OCI-LY7 (cell line): ENCODE measurements around the gene C4orf50. TPM values are rescaled to one million over a fixed set of nuclear protein-coding genes. Genes with fewer than 3 reads are reported as not detected.

Source experiments
- BruUV-seq: library from RNA; stranded (reverse); fragments of 400-500 nt; replicated peaks from 2 replicates; lab custom pipeline; 2021; lab: Mats Ljungman, UMichigan
- CTCF ChIA-PET: fragments of 300-600 bp; sonication (Branson Sonifier 250); formaldehyde crosslinking; loops from one replicate; lab custom pipeline; 2022; ENCODE audit warnings: antibody characterized with exemption; ENCODE audit not compliant: unreplicated experiment; lab: Charles Lee
- POLR2A ChIA-PET: fragments of 300-600 bp; sonication (Branson Sonifier 250); formaldehyde crosslinking; loops from one replicate; lab custom pipeline; 2022; ENCODE audit warnings: antibody characterized with exemption; lab: Charles Lee
- DNase-seq: peaks from one replicate; pipeline ENCODE4 v3.0.0-alpha.2; 2015; ENCODE audit warnings: low spot score
- H2AFZ ChIP-seq: fragments of 200-600 bp; sonication (generic), shearing (Covaris generic); 2 replicates; pipeline ENCODE4 v1.6.1; 2014; ENCODE audit warnings: mild to moderate bottlenecking, antibody characterized with exemption, low read length, moderate library complexity
- H3K27ac ChIP-seq: fragments of 200-600 bp; sonication (generic); 2 replicates; pipeline ENCODE4 v1.5.1; 2014; ENCODE audit warnings: mixed run types, low read depth, mild to moderate bottlenecking, moderate library complexity, low read length, inconsistent platforms; ENCODE audit not compliant: poor library complexity, severe bottlenecking
- H3K36me3 ChIP-seq: fragments of 200-600 bp; sonication (generic); 2 replicates; pipeline ENCODE4 v1.6.1; 2014; ENCODE audit warnings: mild to moderate bottlenecking, antibody characterized with exemption, low read length, moderate library complexity, mixed read lengths; ENCODE audit not compliant: insufficient read depth
- H3K4me1 ChIP-seq: fragments of 200-600 bp; sonication (generic); 2 replicates; pipeline ENCODE4 v1.5.1; 2014; ENCODE audit warnings: mild to moderate bottlenecking, low read length; ENCODE audit not compliant: insufficient read depth, poor library complexity, severe bottlenecking
- H3K4me2 ChIP-seq: fragments of 200-600 bp; sonication (generic); 2 replicates; pipeline ENCODE4 v1.6.1; 2014; ENCODE audit warnings: mild to moderate bottlenecking, low read length
- H3K4me3 ChIP-seq: fragments of 200-600 bp; sonication (generic); 2 replicates; pipeline ENCODE4 v1.5.1; 2014; ENCODE audit warnings: mild to moderate bottlenecking, low read depth, low read length; ENCODE audit not compliant: poor library complexity, severe bottlenecking
- H3K79me2 ChIP-seq: fragments of 200-600 bp; sonication (generic); 2 replicates; pipeline ENCODE4 v1.6.1; 2016; ENCODE audit warnings: low read depth, mild to moderate bottlenecking, low read length, moderate library complexity, mixed read lengths; ENCODE audit not compliant: insufficient read depth
- H3K9me2 ChIP-seq: fragments of 200-600 bp; sonication (generic); 2 replicates; pipeline ENCODE4 v1.6.1; 2016; ENCODE audit warnings: mild to moderate bottlenecking, low read length, mixed read lengths; ENCODE audit not compliant: insufficient read depth
- H3K9me3 ChIP-seq: fragments of 200-600 bp; sonication (generic); 2 replicates; pipeline ENCODE4 v1.6.1; 2014; ENCODE audit warnings: mild to moderate bottlenecking, mixed run types, low read length, mixed read lengths
- H4K20me1 ChIP-seq: fragments of 200-600 bp; sonication (generic); 2 replicates; pipeline ENCODE4 v1.6.1; 2014; ENCODE audit warnings: mild to moderate bottlenecking, antibody characterized with exemption, low read length, moderate library complexity, mixed read lengths; ENCODE audit not compliant: insufficient read depth
- EZH2phosphoT487 ChIP-seq: fragments of 200-600 bp; sonication (generic); IDR thresholded peaks from 2 replicates; pipeline ENCODE4 v1.6.1; 2018; ENCODE audit warnings: low read depth, borderline replicate concordance, mild to moderate bottlenecking, mixed run types, antibody characterized with exemption, low read length, moderate library complexity, mixed read lengths
- intact Hi-C: fragments of 100-400 bp; cut with micrococcal nuclease; formaldehyde crosslinking; loops from one replicate; pipeline ENCODE4 v1.10.0; 2022; ENCODE audit not compliant: unreplicated experiment
- total RNA-seq, 2 experiments: library from RNA; depleted of rRNA in 1 of 2; stranded (reverse); fragments of >200 nt in 1 of 2; shearing (Covaris generic) in 1 of 2; gene quantifications; 2 replicates each; pipeline ENCODE4 v1.2.3, GENCODE V29; 2014 to 2022
- TF ChIP-seq, protein P1 (sequence below): fragments of 200-600 bp; sonication (generic); conservative IDR thresholded peaks from 2 replicates; pipeline ENCODE4 v1.5.1; 2014; ENCODE audit warnings: mild to moderate bottlenecking, antibody characterized with exemption, low read length, moderate library complexity, mixed read lengths

Gene C4orf50
- total RNA-seq, 2 experiments from 2014 or later, result 0.06 TPM; not detected in 1

- Histone ChIP-seq H2AFZ (no peak overlapping the region), H3K9me3 (peaks cover 5% of the 10 kb centered on the region; the same call in 1 of the 2 replicates), H3K27ac (no peak overlapping the region), H3K4me3 (no peak overlapping the region), H3K4me2 (no peak overlapping the region), H3K36me3 (no peaks in the 10 kb centered on the region), H4K20me1 (no peaks in the 10 kb centered on the region), H3K9me2 (no peaks in the 10 kb centered on the region), H3K79me2 (no peaks in the 10 kb centered on the region), H3K4me1 (peaks cover 7% of the 10 kb centered on the region)
- CTCF ChIA-PET, result interaction anchor here (0.5 to 0.9 kb wide), 2 partner anchors 74 to 85 kb away, joined by 3 read pairs; no protein-coding TSS in a partner anchor
- POLR2A ChIA-PET, result interaction anchor here (1.2 kb wide), 1 partner anchor 17 kb away, joined by 3 read pairs; no protein-coding TSS in a partner anchor
- DNase-seq, result no peak
- TF ChIP-seq EZH2phosphoT487, result no peak
- TF ChIP-seq, protein P1, sequence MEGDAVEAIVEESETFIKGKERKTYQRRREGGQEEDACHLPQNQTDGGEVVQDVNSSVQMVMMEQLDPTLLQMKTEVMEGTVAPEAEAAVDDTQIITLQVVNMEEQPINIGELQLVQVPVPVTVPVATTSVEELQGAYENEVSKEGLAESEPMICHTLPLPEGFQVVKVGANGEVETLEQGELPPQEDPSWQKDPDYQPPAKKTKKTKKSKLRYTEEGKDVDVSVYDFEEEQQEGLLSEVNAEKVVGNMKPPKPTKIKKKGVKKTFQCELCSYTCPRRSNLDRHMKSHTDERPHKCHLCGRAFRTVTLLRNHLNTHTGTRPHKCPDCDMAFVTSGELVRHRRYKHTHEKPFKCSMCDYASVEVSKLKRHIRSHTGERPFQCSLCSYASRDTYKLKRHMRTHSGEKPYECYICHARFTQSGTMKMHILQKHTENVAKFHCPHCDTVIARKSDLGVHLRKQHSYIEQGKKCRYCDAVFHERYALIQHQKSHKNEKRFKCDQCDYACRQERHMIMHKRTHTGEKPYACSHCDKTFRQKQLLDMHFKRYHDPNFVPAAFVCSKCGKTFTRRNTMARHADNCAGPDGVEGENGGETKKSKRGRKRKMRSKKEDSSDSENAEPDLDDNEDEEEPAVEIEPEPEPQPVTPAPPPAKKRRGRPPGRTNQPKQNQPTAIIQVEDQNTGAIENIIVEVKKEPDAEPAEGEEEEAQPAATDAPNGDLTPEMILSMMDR, result no peak
- intact Hi-C loops, result no loop called here
- no TSS peak for BruUV-seq
Observed at GRCh38 chr4:5989236-5990225, 28.7 kb downstream of the C4orf50 start.

GRCh38 chr4:5988086-5988845 is 30.0 kb downstream of the C4orf50 start:
- POLR2A ChIA-PET, result interaction anchor here (1.2 kb wide), 1 partner anchor 19 kb away, joined by 3 read pairs; no protein-coding TSS in a partner anchor
- peaks cover 7% of the 10 kb centered on the region for H3K4me1 ChIP-seq
- no TSS peak for BruUV-seq

More at GRCh38 chr4:5988086-5988845, 30.0 kb downstream of the C4orf50 start:
- H3K79me2 ChIP-seq, result no peaks in the 10 kb centered on the region
- H3K4me2 ChIP-seq, result no peak overlapping the region
- no peaks in the 10 kb centered on the region for H3K36me3 ChIP-seq
- intact Hi-C loops, result no loop called here
- TF ChIP-seq, protein P1, result no peak
- no peak for TF ChIP-seq EZH2phosphoT487
- no peak overlapping the region for H3K27ac ChIP-seq
- no peaks in the 10 kb centered on the region for H3K9me2 ChIP-seq
- no peak for DNase-seq
- H3K4me3 ChIP-seq, result no peak overlapping the region
- H4K20me1 ChIP-seq, result no peaks in the 10 kb centered on the region
- CTCF ChIA-PET, result no interaction called here
- no peak overlapping the region for H2AFZ ChIP-seq
- peaks cover 7% of the 10 kb centered on the region; the same call in 1 of the 2 replicates for H3K9me3 ChIP-seq
